ENCODE results near the gene USP32.
A peak's percentile ranks its signal among the peaks of the same experiment; 100 is the strongest.

The USP32 gene

GRCh38 chr17:60355663-60356594 is 36.0 kb downstream of the USP32 start:
- peaks cover 18% of the 10 kb centered on the region for H3K36me3 Mint-ChIP-seq (ENCODE audit: low read depth)
- no peak for DNase-seq
- no peaks in the 10 kb centered on the region for H3K4me1 Mint-ChIP-seq
- peaks cover 6% of the 10 kb centered on the region for H3K9me3 Mint-ChIP-seq
- no peaks in the 10 kb centered on the region for H3K27me3 Mint-ChIP-seq (ENCODE audit: low read depth, poor library complexity)
- no peak overlapping the region for H3K4me3 Mint-ChIP-seq
- peak overlapping the region; percentile 36 for H3K27ac Mint-ChIP-seq
- no peak for TF ChIP-seq CTCF (IDR thresholded peaks at IDR 0.05)

- Mint-ChIP-seq H3K27me3 (ENCODE audit: low read depth, poor library complexity) (no peaks in the 10 kb centered on the region), H3K9me3 (peaks cover 6% of the 10 kb centered on the region), H3K36me3 (ENCODE audit: low read depth) (peaks cover 18% of the 10 kb centered on the region), H3K4me1 (no peaks in the 10 kb centered on the region), H3K27ac (no peak overlapping the region), H3K4me3 (no peak overlapping the region)
- no peak for TF ChIP-seq CTCF (IDR thresholded peaks at IDR 0.05)
- no peak for DNase-seq
Measured at GRCh38 chr17:60354223-60354622, 37.7 kb downstream of the USP32 start.

- no peak overlapping the region for H3K4me3 Mint-ChIP-seq
- no peaks in the 10 kb centered on the region for H3K4me1 Mint-ChIP-seq
- TF ChIP-seq CTCF (IDR thresholded peaks at IDR 0.05): no peak
- H3K36me3 Mint-ChIP-seq (ENCODE audit: low read depth): peaks cover 18% of the 10 kb centered on the region
- no peak overlapping the region for H3K27ac Mint-ChIP-seq
- no peaks in the 10 kb centered on the region for H3K27me3 Mint-ChIP-seq (ENCODE audit: low read depth, poor library complexity)
- peaks cover 6% of the 10 kb centered on the region for H3K9me3 Mint-ChIP-seq
- DNase-seq: no peak
Measured at GRCh38 chr17:60353773-60354172, 38.2 kb downstream of the USP32 start.

- Mint-ChIP-seq H3K4me1 (no peaks in the 10 kb centered on the region), H3K27me3 (ENCODE audit: low read depth, poor library complexity) (no peaks in the 10 kb centered on the region), H3K27ac (no peak overlapping the region), H3K9me3 (peaks cover 6% of the 10 kb centered on the region), H3K36me3 (ENCODE audit: low read depth) (peaks cover 18% of the 10 kb centered on the region), H3K4me3 (no peak overlapping the region)
- TF ChIP-seq CTCF (IDR thresholded peaks at IDR 0.05): no peak
- no peak for DNase-seq
Measured at GRCh38 chr17:60352569-60352968, 39.4 kb downstream of the USP32 start.

GRCh38 chr17:60352071-60352470 is 39.9 kb downstream of the USP32 start:
- Mint-ChIP-seq H3K36me3 (ENCODE audit: low read depth) (peaks cover 18% of the 10 kb centered on the region), H3K9me3 (peaks cover 6% of the 10 kb centered on the region), H3K4me1 (no peaks in the 10 kb centered on the region), H3K27me3 (ENCODE audit: low read depth, poor library complexity) (no peaks in the 10 kb centered on the region), H3K4me3 (no peak overlapping the region), H3K27ac (no peak overlapping the region)
- TF ChIP-seq CTCF (IDR thresholded peaks at IDR 0.05): no peak
- no peak for DNase-seq

All from nephron progenitor cell (in vitro differentiated cells).